ENCODE data around the gene METTL4.
A peak's percentile ranks its signal among the peaks of the same experiment; 100 is the strongest.

The METTL4 gene

DNA sequence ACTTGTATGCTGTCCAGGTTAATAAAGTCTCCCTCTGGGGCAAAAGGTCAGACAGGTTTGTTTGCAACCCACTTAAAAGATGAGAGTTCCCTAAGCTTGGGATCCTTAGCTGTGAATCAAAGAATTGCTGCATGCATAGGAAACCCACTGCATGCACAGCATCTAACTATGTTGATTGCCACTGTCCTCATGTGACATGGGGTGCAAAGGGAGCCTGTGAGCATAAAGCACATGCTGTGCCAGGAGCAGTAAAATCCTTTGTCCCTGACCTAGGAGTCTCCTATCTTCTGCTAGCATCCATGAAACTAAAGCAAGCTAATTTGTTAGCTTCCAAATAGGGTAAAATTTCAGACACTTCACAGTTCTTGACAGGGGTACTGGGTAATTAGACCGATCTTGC is 13.8 kb downstream of the METTL4 start:
- DNase-seq, result peak; percentile 13

DNA sequence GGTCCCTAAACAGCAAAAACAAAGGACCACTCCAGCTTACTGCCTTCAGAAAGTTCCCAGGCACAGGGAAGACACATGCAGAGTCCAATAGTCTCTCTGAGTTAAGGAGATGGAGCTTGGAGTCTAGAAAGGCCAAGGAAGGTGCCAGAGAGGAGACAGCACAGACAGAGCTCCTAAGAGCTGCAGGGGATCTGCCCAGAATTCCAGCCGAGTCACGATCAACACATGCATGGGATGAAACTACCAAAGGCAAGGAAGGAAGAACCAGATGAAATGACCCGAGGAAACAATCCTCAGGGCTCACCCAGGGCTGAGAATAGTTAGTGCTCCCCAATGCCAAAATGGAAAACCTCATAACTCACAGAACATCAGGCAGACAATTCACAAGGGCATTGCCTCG is 15.4 kb downstream of the METTL4 start:
- no peak for DNase-seq

DNA sequence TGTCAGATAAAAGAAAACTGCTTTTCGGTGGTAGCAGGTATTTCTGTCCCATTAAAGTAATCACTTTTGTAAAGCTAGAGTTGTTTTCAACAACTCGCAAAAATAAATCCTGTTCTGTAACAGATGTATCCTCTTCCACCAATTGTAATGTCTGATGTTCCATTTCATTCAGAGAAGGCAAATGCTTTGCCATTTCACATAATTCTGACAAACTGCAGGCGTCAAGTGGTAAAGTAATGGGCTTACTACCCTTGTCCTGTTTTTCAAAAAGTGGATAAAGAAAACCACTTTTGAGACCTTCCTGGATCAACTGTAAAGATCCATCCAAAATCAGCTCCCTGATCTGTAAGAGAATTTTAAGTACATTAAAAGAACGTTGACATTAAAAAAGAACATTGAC is 16.6 kb downstream of the METTL4 start:
- no peak for DNase-seq

DNA sequence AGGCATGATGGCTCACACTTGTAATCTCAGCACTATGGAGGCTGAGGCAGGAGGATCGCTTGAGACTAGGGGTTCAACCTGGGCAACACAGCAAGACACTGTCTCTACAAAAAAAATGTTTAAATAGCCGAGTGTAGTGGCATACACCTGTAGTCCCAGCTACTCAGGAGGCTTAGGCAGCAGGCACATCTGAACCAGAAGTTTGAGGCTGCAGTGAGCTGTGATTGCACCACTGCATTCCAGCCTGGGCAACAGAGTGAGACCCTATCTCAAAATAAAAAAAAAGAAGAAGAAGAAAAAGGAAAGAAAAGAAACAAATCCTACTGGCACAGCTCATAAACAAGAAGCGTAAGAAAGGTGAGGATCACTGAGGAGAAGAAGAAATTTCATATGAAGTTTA is 19.9 kb downstream of the METTL4 start:
- DNase-seq, result no peak

DNA sequence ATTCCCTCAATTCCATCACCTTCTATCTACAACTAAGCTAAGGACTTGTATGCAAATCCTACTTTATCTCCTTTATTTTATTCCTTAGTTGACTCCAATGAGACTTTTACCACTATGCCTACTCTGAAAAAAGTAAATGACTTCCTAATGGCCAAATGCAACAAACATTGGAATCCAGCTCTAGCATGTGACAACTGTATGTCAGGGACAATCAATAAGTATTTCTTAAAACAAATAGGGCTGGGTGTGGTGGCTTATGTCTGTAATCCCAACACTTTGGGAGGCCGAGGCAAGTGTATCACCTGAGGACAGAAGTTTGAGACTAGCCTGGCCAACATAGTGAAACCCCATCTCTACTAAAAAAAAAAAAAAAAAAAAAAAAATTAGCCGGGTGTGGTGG is 21.8 kb downstream of the METTL4 start:
- DNase-seq, result no peak

DNA sequence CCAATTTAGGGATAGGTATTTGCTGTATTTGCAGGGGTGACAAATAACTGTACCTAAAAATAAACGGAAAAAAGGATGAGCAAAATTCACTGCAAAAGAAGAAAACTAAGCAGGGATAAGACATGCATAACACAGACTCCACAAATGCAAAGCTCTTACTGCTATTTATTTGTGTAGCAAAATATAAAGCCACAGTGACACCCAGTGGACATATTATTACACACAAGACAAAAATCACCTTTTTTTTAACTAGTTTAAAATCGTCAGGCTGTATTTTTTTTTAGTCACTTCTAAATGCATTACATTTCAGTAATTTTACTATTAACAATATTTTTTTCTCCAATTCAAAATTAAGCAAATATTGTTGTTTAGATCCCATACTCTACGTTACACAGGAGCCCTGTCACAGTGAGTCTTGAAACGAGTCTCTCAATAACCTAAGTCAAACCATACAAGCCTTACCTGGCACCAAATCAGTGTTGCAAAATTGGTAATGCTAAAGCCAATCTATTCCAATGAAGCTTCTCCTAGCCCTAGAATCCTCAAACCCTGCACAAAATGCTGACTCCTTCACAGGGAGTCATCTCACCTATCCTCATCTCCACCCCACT is 23.7 kb downstream of the METTL4 start:
- DNase-seq, result peak; percentile 78

DNA sequence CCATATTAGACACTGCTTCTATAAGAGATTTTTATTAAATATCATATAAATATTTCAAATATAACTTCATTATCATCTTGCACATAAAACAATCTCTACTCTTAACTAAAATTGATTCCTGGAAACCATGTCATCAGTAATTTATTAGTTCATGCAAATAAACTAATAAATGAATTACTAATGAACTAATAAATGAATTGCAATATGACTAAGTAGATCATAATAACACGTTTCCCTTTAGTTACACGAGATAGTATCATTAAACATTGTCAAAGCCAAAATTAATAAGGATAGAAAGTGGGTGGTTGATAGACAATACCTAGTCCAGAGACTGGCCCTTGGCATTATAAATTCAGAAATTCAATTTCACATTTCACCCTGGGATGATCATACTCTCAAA is 26.1 kb downstream of the METTL4 start:
- no peak for DNase-seq

DNA sequence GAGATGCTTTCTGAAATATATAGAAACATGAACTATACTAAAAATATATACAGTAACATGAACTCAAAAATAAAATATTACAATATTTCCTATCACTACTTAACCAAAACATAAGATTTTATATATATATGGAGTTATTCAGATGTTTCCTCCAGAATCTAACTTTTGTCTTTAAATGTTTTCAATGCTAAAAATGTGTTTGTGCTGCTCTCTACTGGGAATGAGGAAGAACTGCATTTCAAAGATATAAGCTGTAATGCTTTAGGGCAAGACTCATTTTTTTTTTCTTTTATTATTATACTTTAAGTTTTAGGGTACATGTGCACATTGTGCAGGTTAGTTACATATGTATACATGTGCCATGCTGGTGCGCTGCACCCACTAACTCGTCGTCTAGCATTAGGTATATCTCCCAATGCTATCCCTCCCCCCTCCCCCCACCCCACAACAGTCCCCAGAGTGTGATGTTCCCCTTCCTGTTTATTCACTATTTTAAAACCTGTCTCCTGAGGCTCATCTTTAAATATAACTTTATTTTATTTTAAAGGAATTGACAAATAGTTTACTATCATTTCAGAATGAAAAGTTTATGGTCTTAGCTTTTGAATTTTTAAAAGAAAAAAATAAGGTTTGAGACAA is 29.3 kb downstream of the METTL4 start:
- peak; percentile 68 for DNase-seq

DNA sequence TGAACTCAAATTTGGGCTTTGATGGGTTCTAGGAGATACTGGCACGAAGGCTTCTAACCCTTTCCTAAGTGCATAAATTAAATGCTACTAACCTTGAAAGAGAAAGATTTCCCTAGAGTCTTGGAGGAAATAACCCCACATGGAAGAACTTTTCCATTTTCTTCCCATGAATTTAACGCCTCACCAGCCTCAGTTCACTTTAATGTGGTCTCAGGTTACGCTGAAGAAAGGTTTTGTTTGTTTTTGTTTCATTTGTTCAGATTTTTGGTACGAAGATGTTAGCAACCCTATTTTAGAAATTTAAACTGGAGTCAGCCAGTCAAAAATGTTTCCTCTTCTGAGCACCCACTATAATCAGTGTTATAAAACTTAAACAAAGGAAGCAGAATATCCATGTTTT is 30.7 kb downstream of the METTL4 start:
- peak; percentile 73 for DNase-seq

DNA sequence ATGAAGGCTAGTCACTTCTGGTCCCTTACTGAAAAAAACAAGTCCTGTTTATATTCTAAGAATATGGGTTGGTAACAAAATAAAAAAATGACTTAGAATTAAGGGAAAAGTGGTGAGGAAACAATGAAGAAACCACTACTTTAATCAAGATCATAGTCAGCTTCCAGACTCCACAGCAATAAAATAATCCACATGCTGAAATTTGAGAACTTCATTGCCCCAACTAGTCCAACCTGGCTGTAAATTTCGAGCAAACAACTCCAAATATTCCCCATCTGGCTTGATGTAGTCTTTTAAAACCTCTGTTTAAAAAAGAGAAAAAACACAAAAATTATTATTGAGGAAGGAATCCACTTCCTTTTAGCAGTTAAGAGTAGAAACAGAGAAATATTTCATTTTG is 32.5 kb downstream of the METTL4 start:
- DNase-seq, result peak; percentile 77

DNA sequence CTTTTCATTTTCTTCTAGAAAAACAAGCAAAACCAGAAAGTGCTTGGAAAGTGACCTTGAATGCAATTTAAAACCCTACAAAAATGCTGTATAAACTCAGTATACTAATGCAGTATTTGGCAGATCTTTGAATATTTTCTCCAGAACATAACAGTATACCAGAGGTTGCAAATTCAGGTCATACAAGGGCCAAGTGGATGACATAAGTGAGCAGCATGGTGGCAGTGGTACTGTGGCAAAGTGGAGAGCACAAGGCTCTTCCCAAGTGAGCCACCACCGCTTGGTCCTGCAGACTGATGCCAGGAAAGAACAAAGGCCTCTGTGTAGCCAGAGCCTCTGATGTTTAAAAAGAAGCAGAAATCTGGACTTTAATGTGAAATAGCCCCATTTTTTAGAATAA is 33.1 kb downstream of the METTL4 start:
- DNase-seq, result peak; percentile 59

DNA sequence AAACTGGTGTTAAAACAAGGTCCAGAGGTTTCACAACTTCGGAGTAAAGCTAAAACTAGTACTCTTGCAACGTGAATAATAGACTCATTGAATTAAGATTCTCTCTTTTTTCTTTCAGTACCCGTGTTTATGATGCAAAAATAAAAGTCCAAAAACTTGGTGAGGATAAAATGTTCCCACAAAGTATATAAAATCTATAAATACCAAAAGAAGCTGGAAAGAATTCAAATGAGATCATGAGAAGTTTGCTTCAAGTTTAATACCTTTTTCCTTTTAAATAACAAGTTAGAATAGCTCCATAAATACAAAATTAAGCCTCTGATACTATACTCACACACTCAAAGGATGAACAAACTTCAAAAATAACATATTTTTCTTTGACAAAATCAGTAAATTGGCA is 34.0 kb downstream of the METTL4 start:
- DNase-seq, result no peak

DNA sequence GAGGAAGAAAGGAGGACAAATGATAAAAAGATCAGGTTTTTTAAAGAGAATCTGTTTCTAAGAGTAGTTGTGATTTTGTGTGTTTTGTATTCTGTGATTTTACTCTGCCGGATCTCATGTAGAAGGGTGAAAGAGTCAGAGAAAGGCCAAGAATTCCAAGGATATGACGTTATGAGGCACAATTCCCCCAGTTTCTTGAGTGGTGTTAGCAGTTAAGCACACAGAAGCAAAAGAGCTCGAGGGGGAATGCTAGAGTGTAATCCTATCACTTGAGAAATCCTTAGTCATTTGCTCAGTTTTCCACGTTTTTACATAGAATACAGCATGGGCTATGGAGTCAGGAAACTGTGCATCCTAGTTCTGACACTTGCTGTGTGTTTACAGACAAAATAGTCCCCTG is 34.8 kb downstream of the METTL4 start:
- no peak for DNase-seq

DNA sequence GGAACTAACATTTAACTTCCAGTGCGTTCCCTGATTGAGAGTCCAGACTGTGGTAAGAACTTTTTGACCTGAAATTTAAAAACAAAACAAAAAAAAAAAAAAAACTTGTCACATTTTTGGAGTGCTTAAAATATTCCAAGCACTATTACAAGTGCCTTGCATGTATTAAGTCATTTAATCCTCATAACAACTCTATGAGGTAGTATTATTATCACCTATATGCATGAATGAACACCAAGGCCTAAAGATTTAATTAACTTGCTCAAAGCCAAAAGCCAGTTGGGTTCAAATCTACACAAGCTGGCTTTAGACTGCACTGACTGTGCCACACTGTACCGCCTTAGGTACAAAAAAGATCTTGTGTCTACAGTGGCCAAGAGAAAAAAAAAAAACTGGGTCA is 35.2 kb downstream of the METTL4 start:
- DNase-seq, result no peak

DNA sequence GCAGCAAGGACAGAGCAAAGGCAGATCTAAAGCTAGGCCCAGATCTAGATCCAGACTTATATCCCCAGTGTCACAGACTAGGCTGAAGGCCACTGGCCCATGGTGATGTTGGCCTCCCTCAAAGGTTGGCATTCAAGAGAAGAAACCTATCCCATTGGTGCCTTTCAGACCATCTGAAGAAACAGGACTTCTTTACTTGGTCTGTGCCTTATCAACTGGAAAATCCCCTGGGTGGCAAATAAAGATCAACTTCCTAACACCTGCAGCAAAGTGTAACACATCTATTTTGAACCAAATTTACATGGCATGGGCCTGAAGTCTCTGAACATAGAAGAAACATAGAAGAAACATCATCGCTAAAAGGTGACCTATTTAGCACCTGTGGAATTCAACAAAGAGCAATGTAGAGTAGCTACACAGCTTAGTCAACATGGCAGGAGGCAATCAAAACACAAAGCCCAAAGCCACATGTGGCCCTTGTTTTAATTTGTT is 35.8 kb downstream of the METTL4 start:
- DNase-seq, result no peak

DNA sequence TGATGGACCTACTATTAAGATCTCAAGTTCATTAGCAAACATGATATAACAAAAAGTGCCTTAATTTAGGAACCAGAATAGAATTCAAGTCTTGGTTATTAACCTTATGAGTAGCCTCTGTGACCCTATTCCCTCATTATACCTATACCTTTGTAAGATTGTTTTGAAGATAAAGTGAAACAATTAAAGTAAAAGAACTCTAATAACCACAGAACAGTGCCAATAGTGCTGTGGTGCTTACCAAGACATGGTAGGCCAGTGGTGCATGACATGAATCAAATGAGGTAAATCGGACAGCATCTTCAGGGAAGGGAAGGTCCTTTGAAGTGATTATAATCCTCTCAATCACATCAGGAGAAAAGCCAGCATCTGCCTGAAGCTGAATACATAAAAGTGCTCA is 36.4 kb downstream of the METTL4 start:
- no peak for DNase-seq

DNA sequence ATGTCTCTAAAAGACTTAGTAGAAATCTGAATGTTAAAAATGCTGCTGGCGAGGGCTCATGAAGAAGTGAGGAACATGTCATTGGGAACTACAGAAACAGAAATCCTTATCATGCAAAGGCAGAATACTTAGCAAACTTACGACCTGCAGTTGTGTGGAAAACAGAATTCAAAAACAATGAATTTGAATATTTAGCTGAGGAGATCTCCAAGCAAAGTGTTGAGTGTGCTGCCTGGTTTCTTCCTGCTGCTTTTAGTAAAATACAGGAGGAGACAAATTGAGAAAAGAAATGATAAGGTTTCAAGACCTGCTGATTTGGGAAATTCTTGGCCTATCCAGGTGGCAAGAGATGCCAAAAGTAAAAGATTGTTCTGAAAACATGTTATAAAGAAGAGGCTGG is 38.5 kb downstream of the METTL4 start:
- DNase-seq, result no peak

DNA sequence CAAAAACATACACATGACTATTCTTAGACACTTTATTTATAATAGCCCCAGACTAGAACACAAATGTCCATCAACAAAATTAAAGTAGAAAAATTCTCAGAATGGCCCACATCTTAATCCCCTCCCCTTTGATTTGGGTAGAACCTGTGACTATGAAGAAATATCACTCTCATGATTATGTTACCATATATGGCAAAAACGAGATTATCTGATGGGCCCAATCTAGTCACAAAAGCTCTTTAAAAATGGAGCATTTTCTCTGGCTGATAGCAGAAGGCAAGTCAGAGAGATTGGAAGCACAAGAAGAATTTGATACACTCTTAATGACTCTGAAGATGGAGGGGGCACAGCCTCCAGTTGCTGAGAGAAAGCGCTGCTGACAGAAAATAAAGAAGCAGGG is 39.6 kb downstream of the METTL4 start:
- no peak for DNase-seq

DNA sequence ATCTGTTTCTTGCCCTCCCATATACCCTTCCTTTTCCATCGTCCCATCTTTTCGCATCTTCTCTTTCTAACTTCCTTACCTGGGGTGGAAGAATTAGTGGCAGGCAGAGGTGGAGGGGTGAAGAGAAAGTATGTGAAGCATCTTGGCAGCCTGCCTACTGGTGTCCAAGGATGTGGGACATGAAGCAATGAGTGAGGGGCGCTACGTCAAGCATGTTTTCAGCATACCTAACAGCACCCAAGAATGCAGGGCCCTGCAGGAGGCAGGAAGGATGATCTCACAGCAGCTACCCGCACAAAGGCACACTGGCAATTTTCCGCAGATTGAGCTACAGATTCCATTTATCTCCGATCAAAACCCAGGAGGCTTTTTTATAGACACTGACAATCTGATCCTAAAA is 42.2 kb downstream of the METTL4 start:
- DNase-seq, result no peak

DNA sequence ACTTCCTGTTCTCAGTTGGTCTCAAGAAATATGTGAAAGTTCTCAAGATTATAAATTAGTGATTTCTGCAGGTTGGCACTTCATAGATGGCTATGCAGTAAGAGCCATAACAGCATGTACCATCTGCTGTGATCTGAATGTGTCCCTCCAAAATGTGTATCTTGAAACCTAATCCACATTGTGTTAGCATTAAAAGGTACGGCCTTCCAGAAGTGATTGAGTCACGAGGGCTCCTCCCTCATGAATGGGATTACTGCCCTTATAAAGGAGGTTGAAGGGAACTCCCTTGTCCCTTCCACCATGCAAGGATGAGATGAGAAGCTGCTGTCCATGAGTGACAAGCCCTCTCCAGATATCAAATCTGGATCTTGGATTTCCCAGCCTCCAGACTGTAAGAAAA is 45.0 kb downstream of the METTL4 start:
- peak; percentile 92 for DNase-seq

DNA sequence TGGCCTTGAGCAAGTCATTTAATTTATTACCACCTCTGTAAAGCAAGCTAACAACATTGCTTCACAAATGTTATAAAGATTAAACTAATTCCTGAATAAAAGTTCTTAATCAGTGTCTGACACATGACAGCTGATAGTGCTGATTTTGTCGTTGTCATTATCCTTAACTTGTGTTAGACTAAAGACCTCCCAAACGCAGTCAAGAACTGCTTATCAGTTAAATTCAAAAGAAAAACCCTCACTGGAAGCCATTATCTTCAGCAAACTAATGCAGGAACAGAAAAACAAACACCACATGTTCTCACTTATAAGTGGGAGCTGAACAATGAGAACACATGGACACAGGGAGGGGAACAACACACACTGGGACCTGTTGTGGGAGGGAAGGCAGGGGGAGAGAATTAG is 46.5 kb downstream of the METTL4 start:
- peak; percentile 87 for DNase-seq

DNA sequence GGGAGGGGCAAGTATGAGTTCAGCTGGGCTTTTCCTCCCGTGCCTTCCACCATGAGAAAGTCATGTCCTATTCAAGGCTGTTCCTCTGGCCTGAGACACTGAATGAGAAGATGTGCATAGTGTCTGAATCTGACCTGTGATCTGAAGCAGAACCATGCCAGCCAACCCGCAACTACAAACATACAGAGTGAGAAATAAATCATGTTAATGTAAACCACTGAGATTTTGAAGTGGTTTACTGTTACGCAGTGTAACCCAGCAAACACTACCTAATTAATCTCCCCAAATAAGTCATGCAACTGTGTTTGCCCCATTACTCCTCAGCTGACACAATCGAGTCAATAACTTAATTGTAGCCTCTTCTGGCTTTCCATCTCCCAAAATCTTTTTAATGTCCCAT is 49.2 kb downstream of the METTL4 start:
- DNase-seq, result peak; percentile 69

DNA sequence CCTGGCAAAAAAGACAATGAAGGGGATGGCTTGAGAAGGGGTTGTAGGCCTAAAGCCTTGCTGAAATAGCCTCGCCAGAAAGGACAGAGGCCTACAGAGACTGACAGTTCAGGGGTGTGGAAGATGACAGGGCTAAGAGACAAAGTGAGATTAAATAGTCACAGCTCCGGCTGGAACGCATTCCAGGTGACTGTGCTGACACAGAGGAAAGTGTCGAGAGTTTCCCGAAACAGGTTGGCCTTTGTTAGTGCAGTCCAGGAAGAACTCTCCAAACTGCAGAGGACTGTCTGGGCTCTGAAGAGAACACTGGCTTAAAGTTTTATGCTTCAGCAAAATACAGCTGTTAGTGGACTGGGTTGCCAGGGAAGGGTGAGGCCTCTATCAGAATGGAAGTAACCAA is 52.8 kb downstream of the METTL4 start:
- DNase-seq, result no peak

DNA sequence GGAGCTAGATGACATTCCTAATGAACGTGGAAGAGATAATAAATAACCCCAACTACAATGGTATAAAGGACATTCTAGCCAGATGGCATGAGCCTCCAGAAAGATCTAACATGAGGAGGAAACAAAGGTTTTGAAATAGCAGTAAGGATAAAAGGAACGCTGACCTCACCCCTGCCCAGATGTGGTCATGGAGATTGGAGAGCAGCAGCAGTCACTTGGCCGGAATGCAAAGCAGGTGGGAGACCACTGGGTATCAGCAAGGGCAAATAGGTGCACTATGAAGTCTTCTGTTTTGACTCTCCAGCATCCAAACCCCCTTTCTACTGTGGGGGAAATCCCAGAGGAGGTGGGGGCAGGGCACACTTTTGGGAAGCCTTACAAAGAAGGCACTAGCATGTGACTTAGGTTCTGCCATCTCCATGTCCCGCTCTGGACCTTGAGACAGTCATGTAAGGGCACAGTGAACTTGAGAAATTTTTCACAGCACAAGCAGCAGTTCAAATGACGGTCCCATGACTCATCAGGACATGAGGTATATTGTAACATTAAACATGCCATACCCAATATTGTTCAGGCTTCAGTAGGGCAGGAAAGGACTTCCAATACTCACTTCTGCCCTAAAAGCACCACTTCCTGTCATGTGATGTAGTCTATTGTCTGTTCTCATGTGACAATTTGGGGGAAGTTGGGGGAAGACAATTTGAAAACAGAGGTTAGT is 55.2 kb downstream of the METTL4 start:
- peak; percentile 51 for DNase-seq
